ENCODE measurements around the gene ZNF165. TPM values are rescaled to one million over a fixed set of nuclear protein-coding genes. Genes with fewer than 3 reads are reported as not detected.
A peak's percentile ranks its signal among the peaks of the same experiment; 100 is the strongest.

The ZNF165 gene
- total RNA-seq, 4 donors from 2014 or later = 0.30 to 2.2 (median 0.43) TPM

DNA sequence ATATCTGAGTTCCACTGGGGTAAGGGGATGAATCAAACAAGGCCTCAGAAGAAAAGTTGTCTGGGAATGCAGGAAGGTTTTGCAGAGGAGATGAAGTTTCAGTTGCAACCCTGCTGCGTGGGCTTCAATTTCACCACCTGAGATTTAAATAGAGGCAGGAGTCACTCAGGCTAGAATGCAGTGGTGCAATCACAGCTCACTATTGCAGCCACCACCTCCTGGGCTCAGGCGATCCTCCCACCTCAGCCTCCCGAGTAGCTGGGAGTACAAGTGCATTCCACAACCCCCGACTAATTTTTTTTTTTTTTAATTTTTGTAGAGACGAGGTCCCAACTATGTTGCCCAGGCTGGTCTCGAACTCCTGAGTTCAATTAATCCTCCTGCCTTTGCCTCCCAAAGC is 1.5 kb upstream of the ZNF165 start:
- WGBS, 2 donors = 77 to 89% methylated on average over 6 of the region's 6 CpGs
- TF ChIP-seq POLR2A (IDR thresholded peaks at IDR 0.05) (no peak), EP300 (IDR thresholded peaks at IDR 0.05) (no peak)
- TF ChIP-seq, protein P1, sequence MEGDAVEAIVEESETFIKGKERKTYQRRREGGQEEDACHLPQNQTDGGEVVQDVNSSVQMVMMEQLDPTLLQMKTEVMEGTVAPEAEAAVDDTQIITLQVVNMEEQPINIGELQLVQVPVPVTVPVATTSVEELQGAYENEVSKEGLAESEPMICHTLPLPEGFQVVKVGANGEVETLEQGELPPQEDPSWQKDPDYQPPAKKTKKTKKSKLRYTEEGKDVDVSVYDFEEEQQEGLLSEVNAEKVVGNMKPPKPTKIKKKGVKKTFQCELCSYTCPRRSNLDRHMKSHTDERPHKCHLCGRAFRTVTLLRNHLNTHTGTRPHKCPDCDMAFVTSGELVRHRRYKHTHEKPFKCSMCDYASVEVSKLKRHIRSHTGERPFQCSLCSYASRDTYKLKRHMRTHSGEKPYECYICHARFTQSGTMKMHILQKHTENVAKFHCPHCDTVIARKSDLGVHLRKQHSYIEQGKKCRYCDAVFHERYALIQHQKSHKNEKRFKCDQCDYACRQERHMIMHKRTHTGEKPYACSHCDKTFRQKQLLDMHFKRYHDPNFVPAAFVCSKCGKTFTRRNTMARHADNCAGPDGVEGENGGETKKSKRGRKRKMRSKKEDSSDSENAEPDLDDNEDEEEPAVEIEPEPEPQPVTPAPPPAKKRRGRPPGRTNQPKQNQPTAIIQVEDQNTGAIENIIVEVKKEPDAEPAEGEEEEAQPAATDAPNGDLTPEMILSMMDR (IDR thresholded peaks at IDR 0.05) = no peak
- H3K27me3 ChIP-seq = no peaks in the 10 kb centered on the region
- no peak for DNase-seq (ENCODE audit: low spot score in 2 of 2)
- peaks cover 0 to 15% (median 9%) of the 10 kb centered on the region in 4 donors for H3K4me1 ChIP-seq
- H3K9me3 ChIP-seq = no peaks in the 10 kb centered on the region
- H3K27ac ChIP-seq = no peak overlapping the region
- H3K4me3 ChIP-seq = no peak overlapping the region
- no peaks in the 10 kb centered on the region for H3K36me3 ChIP-seq

DNA sequence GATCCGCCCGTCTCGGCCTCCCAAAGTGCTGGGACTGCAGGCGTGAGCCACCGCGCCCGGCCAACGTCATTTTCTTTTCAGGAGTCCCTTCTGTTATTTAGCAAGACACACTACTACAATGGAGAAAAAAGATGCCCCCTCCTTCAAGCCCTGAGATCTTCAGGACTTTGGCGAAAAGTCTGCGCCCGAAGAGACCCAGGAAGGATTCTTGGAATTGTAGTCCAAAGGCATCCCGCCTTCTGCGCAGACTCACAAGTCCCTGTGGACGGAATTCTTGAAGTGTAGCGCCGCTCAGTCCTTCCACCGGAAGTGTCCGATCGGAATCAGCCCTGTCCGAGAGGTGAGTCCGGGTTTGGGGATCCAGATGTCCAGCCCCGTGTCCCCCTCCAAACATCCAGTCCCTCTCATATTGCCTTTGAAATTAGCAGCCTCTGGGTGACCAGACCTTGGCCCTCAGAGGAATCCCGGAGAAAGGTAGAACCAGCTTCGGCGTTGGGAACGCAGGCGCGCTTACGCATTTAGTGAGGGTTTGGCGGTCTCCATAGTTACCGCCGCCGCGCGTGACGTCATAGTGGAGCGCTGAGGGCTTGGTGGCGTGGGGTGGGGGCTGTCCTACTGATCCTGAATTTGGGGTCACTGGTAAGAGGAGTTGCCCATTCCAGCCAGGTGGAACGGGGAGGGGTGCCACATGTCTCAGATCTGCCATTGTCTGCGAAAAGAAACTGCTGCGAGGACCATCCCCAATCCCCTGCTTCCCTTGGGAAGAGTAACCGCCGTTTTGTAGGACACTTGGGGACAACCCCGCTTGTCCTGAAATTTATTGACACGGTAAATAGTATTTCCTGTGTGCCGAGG is 490 bp downstream of the ZNF165 start:
- Histone ChIP-seq H3K27ac (peak overlapping the region; percentile 66 to 95 (median 88)), H3K9me3 (no peaks in the 10 kb centered on the region), H3K4me1 (peaks cover 0 to 15% (median 9%) of the 10 kb centered on the region in 4 donors), H3K27me3 (no peaks in the 10 kb centered on the region), H3K4me3 (peak overlapping the region; percentile 48 to 80 (median 66)), H3K36me3 (peaks cover 0 to 6% (median 0%) of the 10 kb centered on the region in 3 donors)
- WGBS, 2 donors = 1% methylated on average over 42 to 45 of the region's 46 CpGs
- peak; percentile 90 to 96 for DNase-seq (ENCODE audit: low spot score in 2 of 2)
- TF ChIP-seq POLR2A (IDR thresholded peaks at IDR 0.05) (peak; percentile 48 to 55), EP300 (IDR thresholded peaks at IDR 0.05) (peak; percentile 76 to 95)
- TF ChIP-seq, protein P1 (IDR thresholded peaks at IDR 0.05) = peak in 1 of 5 experiments; percentile 48

DNA sequence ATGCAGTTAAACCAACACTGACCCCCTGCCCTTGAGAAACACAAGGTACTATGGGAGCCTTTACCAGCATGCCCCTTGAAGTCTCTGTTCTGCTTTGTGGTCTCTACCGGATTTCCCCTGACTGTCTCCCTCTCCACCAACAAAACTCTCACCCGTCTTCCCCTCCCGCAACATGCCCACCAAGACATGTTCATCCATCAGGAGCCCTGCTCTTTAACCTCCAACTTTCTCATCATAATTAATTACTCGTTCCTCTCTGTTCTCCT is 1.1 kb downstream of the ZNF165 start:
- 15 to 23% methylated on average over 4 of the region's 4 CpGs for WGBS, 2 donors
- peak overlapping the region; percentile 66 to 95 (median 88) for H3K27ac ChIP-seq

DNA sequence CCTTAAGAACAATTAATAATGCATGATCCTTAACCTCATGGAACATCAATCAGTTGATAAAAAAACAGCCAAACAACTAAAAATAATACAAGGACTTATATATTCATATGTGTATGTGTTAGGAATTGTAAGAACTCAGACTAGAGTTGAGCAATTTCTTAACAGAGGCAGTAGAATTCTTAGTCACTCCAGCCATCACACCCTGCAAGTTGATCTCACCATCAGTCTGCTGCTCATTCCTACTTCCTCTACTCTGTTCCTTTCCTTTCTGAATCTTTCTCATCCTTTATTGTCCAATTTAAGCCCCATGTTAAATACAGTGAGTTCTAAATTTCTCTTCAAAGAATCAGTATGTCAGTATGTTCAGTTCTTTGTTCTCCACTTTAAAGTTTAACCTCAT is 2.6 kb downstream of the ZNF165 start:
- Histone ChIP-seq H3K4me1 (peaks cover 0 to 15% (median 9%) of the 10 kb centered on the region in 4 donors), H3K27ac (no peak overlapping the region), H3K36me3 (peaks cover 0 to 26% (median 0%) of the 10 kb centered on the region in 3 donors), H3K27me3 (no peaks in the 10 kb centered on the region), H3K9me3 (no peaks in the 10 kb centered on the region), H3K4me3 (no peak overlapping the region)
- no peak for DNase-seq (ENCODE audit: low spot score in 2 of 2)
- TF ChIP-seq, protein P1 (IDR thresholded peaks at IDR 0.05) = no peak
- no peak for TF ChIP-seq POLR2A (IDR thresholded peaks at IDR 0.05)
- no peak for TF ChIP-seq EP300 (IDR thresholded peaks at IDR 0.05)

More for the DNA sequence above, 1.1 kb downstream of the ZNF165 start:
- peaks cover 0 to 12% (median 0%) of the 10 kb centered on the region in 3 donors for H3K36me3 ChIP-seq
- H3K4me3 ChIP-seq = peak overlapping the region; percentile 48 to 80 (median 66)
- H3K4me1 ChIP-seq = peaks cover 0 to 15% (median 9%) of the 10 kb centered on the region in 4 donors
- no peak for DNase-seq (ENCODE audit: low spot score in 2 of 2)
- TF ChIP-seq POLR2A (IDR thresholded peaks at IDR 0.05) (no peak), EP300 (IDR thresholded peaks at IDR 0.05) (no peak)
- TF ChIP-seq, protein P1 (IDR thresholded peaks at IDR 0.05) = no peak
- H3K27me3 ChIP-seq = no peaks in the 10 kb centered on the region
- no peaks in the 10 kb centered on the region for H3K9me3 ChIP-seq

- WGBS, 2 donors = 96% methylated on average over 5 of the region's 5 CpGs
- H3K4me3 ChIP-seq = no peak overlapping the region
- no peak for DNase-seq (ENCODE audit: low spot score in 2 of 2)
- no peak overlapping the region for H3K27ac ChIP-seq
- H3K9me3 ChIP-seq = peaks cover 0 to 16% (median 0%) of the 10 kb centered on the region in 4 donors
- no peaks in the 10 kb centered on the region for H3K4me1 ChIP-seq
- TF ChIP-seq EP300 (IDR thresholded peaks at IDR 0.05) (no peak), POLR2A (IDR thresholded peaks at IDR 0.05) (no peak)
- TF ChIP-seq, protein P1 (IDR thresholded peaks at IDR 0.05) = no peak
- H3K36me3 ChIP-seq = peaks cover 0 to 55% (median 6%) of the 10 kb centered on the region in 3 donors
- H3K27me3 ChIP-seq = no peaks in the 10 kb centered on the region
Measured at GRCh38 chr6:28089054-28089453, 8.7 kb downstream of the ZNF165 start.
